ENCODE results near the gene CFAP54.
A peak's percentile ranks its signal among the peaks of the same experiment; 100 is the strongest.

The CFAP54 gene

GRCh38 chr12:96811083-96811482 is 321.7 kb downstream of the CFAP54 start:
- H3K4me3 ChIP-seq (ENCODE audit: low read depth, low read length): no peak overlapping the region
- peak; percentile 78 for DNase-seq (ENCODE audit: low read depth)
- TF ChIP-seq, protein P1, sequence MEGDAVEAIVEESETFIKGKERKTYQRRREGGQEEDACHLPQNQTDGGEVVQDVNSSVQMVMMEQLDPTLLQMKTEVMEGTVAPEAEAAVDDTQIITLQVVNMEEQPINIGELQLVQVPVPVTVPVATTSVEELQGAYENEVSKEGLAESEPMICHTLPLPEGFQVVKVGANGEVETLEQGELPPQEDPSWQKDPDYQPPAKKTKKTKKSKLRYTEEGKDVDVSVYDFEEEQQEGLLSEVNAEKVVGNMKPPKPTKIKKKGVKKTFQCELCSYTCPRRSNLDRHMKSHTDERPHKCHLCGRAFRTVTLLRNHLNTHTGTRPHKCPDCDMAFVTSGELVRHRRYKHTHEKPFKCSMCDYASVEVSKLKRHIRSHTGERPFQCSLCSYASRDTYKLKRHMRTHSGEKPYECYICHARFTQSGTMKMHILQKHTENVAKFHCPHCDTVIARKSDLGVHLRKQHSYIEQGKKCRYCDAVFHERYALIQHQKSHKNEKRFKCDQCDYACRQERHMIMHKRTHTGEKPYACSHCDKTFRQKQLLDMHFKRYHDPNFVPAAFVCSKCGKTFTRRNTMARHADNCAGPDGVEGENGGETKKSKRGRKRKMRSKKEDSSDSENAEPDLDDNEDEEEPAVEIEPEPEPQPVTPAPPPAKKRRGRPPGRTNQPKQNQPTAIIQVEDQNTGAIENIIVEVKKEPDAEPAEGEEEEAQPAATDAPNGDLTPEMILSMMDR (IDR thresholded peaks at IDR 0.05; ENCODE audit: low read depth, low read length, missing control alignments): no peak
- in situ Hi-C loops (cut with HindIII; ENCODE audit: low sequenced_read_pairs): no loop called here

- in situ Hi-C loops (cut with HindIII; ENCODE audit: low sequenced_read_pairs): no loop called here
- TF ChIP-seq, protein P1 (IDR thresholded peaks at IDR 0.05; ENCODE audit: low read depth, low read length, missing control alignments): no peak
- no peak overlapping the region for H3K4me3 ChIP-seq (ENCODE audit: low read depth, low read length)
- DNase-seq (ENCODE audit: low read depth): no peak
These were observed 322.8 kb downstream of the CFAP54 start for GRCh38 chr12:96812153-96812552.

DNA sequence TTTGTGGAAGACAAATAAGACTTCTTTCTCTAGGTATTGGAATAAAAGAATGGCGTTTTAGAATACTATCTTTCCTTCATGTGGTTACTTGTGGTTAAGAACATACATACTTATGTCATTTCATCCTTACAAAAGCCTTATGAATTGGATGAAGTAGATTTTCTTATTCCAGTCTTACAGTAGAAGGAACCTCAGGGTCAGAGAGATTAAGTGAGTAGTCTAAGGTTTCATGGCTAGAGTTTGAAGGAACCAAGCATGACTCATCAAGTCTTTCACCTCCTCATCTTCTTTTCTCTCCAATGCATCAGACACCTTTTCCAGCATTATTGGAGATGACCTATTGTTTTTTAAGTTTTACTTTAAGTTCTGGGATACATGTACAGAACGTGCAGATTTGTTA is 324.8 kb downstream of the CFAP54 start:
- H3K4me3 ChIP-seq (ENCODE audit: low read depth, low read length): no peak overlapping the region
- no peak for DNase-seq (ENCODE audit: low read depth)
- in situ Hi-C loops (cut with HindIII; ENCODE audit: low sequenced_read_pairs): no loop called here

GRCh38 chr12:96821592-96821991 is 332.2 kb downstream of the CFAP54 start:
- DNase-seq (ENCODE audit: low read depth): no peak
- TF ChIP-seq, protein P1 (IDR thresholded peaks at IDR 0.05; ENCODE audit: low read depth, low read length, missing control alignments): no peak
- in situ Hi-C loops (cut with HindIII; ENCODE audit: low sequenced_read_pairs): no loop called here
- H3K4me3 ChIP-seq (ENCODE audit: low read depth, low read length): no peak overlapping the region

More for the DNA sequence above, 324.8 kb downstream of the CFAP54 start:
- TF ChIP-seq, protein P1 (IDR thresholded peaks at IDR 0.05; ENCODE audit: low read depth, low read length, missing control alignments): no peak

GRCh38 chr12:96822641-96823040 is 333.3 kb downstream of the CFAP54 start:
- TF ChIP-seq, protein P1 (IDR thresholded peaks at IDR 0.05; ENCODE audit: low read depth, low read length, missing control alignments): no peak
- in situ Hi-C loops (cut with HindIII; ENCODE audit: low sequenced_read_pairs): no loop called here
- no peak overlapping the region for H3K4me3 ChIP-seq (ENCODE audit: low read depth, low read length)
- no peak for DNase-seq (ENCODE audit: low read depth)

DNA sequence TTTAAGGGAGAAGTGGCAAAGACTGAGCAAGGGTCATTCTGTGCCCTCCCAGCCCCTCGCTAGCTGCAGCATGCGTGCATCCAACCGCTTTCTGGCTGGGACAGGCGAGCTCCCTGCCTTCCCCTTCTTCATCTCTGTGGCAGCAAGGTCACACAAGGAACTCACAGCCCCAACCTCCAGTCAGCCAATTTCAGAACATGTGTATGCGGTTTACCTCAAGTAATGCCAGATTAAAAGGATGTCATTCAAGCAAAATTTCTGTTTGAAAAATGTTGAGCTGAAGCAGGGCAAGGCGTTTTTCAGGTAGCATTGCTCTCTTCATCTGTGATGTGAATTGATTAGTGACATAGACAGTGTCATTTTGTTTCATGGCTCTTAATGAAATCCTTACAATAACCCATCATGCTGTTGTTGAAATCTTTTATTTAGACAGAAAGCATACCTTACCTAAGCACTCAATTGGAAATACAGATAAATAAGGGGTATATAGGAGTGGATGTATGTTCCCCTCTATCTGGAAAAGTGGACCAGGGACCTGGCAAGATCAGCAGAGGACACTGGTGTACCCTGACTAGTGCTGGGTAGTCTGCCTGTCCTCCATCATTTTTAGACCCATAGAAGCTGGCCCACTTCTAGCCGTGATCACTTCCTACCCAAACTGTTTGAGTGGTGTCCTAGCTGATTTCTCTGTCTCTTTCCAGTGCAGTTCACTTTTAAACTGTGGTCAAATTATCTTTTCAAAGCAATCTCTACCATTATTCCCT is 334.9 kb downstream of the CFAP54 start:
- DNase-seq (ENCODE audit: low read depth): no peak
- TF ChIP-seq, protein P1 (IDR thresholded peaks at IDR 0.05; ENCODE audit: low read depth, low read length, missing control alignments): no peak
- H3K4me3 ChIP-seq (ENCODE audit: low read depth, low read length): no peak overlapping the region
- in situ Hi-C loops (cut with HindIII; ENCODE audit: low sequenced_read_pairs): no loop called here
